Astrocyte (in vitro differentiated cells and primary cell): ENCODE measurements around the gene ABLIM2.

ENCODE experiments used
- CTCF ChIP-seq: IDR thresholded peaks from 2 replicates; pipeline ENCODE4 v1.5.1; 2011; ENCODE audit warnings: low read depth, mild to moderate bottlenecking, inconsistent platforms, low read length, moderate library complexity; ENCODE audit not compliant: insufficient read depth
- EZH2 ChIP-seq: IDR thresholded peaks from 2 replicates; pipeline ENCODE4 v1.6.1; 2012; ENCODE audit warnings: mild to moderate bottlenecking, low read length, inconsistent platforms; ENCODE audit not compliant: insufficient read depth

- TF ChIP-seq CTCF = no peak
- no peak for TF ChIP-seq EZH2
Measured at GRCh38 chr4:7928711-7929110, 229.9 kb downstream of the ABLIM2 start.
